Measurements from ENCODE around the gene CNNM4.
"Not testable (repeated sequence)": the region's sequence is repeated elsewhere in the genome, so short reads cannot be mapped to it uniquely, and the experiment has no call there.

DNA sequence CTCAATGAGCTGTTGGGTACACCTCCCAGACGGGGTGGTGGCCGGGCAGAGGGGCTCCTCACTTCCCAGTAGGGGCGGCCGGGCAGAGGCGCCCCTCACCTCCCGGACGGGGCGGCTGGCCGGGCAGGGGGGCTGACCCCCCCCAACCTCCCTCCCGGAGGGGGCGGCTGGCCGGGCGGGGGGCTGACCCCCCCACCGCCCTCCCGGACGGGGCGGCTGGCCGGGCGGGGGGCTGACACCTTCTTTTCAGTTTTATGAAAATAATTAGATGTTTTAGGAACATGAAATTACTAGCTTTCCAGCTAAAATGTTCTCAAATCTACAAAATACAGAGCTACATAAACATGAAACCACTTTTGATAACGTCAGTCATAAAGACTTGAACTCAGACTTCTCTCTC lies 45.2 kb downstream of the CNNM4 start:
- TF ChIP-seq CTCF (IDR thresholded peaks at IDR 0.05; ENCODE audit: insufficient read depth, low read depth, low read length); EZH2 (IDR thresholded peaks at IDR 0.05; ENCODE audit: insufficient read depth, low read length): not testable (repeated sequence)
